Hepatocyte (in vitro differentiated cells): ENCODE data around the gene ADGRL3. TPM values are rescaled to one million over a fixed set of nuclear protein-coding genes. Genes with fewer than 3 reads are reported as not detected.

Source experiments
- DNase-seq: peaks from one replicate; pipeline ENCODE4 v3.0.0-alpha.2; 2016; ENCODE audit warnings: low spot score
- H2AFZ ChIP-seq: fragments of 200-600 bp; sonication (generic); 2 replicates; pipeline ENCODE4 v1.6.0; 2016; ENCODE audit warnings: antibody characterized with exemption, mild to moderate bottlenecking
- H3K27ac ChIP-seq: fragments of 200-600 bp; sonication (generic); 2 replicates; pipeline ENCODE4 v1.5.1; 2016; ENCODE audit warnings: mild to moderate bottlenecking
- H3K27me3 ChIP-seq: fragments of 200-600 bp; sonication (generic); 2 replicates; pipeline ENCODE4 v1.6.1; 2016
- H3K36me3 ChIP-seq: fragments of 200-600 bp; sonication (generic); replicated peaks from 2 replicates; pipeline ENCODE4 v1.5.1; 2016; ENCODE audit warnings: low read depth; ENCODE audit not compliant: insufficient read depth
- H3K4me1 ChIP-seq: fragments of 200-600 bp; sonication (generic); 2 replicates; pipeline ENCODE4 v1.5.1; 2016; ENCODE audit warnings: mild to moderate bottlenecking, moderate library complexity; ENCODE audit not compliant: insufficient read depth
- H3K4me2 ChIP-seq: fragments of 200-600 bp; sonication (generic); 2 replicates; pipeline ENCODE4 v1.6.0; 2016
- H3K4me3 ChIP-seq: fragments of 200-600 bp; sonication (generic); 2 replicates; pipeline ENCODE4 v1.5.1; 2016; ENCODE audit warnings: mild to moderate bottlenecking
- H3K79me2 ChIP-seq: fragments of 200-600 bp; sonication (generic); 2 replicates; pipeline ENCODE4 v1.6.0; 2017; ENCODE audit warnings: mild to moderate bottlenecking
- H3K9me2 ChIP-seq: fragments of 200-600 bp; sonication (generic); replicated peaks from 2 replicates; pipeline ENCODE4 v1.6.0; 2017; ENCODE audit warnings: mild to moderate bottlenecking; ENCODE audit not compliant: insufficient read depth
- H3K9me3 ChIP-seq: fragments of 200-600 bp; sonication (generic); 2 replicates; pipeline ENCODE4 v1.5.1; 2016; ENCODE audit warnings: low read depth, mild to moderate bottlenecking
- H4K20me1 ChIP-seq: fragments of 200-600 bp; sonication (generic); 2 replicates; pipeline ENCODE4 v1.6.0; 2016; ENCODE audit warnings: mild to moderate bottlenecking; ENCODE audit not compliant: insufficient read depth, poor library complexity, severe bottlenecking
- CTCF ChIP-seq: fragments of 200-600 bp; sonication (generic); IDR thresholded peaks from 2 replicates; pipeline ENCODE4 v1.5.1; 2016; ENCODE audit warnings: antibody characterized with exemption, mild to moderate bottlenecking; ENCODE audit not compliant: poor library complexity
- EZH2 ChIP-seq: fragments of 200-600 bp; sonication (generic); IDR thresholded peaks from 2 replicates; pipeline ENCODE4 v1.6.1; 2016; ENCODE audit warnings: antibody characterized with exemption, mild to moderate bottlenecking, borderline replicate concordance
- EZH2phosphoT487 ChIP-seq: fragments of 200-600 bp; sonication (generic); IDR thresholded peaks from one replicate; pipeline ENCODE4 v1.6.1; 2018; ENCODE audit warnings: antibody characterized with exemption, mild to moderate bottlenecking, low read depth, moderate library complexity; ENCODE audit not compliant: unreplicated experiment, severe bottlenecking
- WGBS: methylation state at CpG from one replicate; pipeline ENCODE4 v1.1.6; 2016; ENCODE audit warnings: low lambda C conversion rate; ENCODE audit errors: missing lambda C conversion rate; 5-methylcytosine and 5-hydroxymethylcytosine counted together
- polyA plus RNA-seq: library from polyadenylated mRNA; unstranded; fragments of >200 nt; fragmentation: Nextera tagmentation; extraction: Ambion mirVana; gene quantifications from 2 replicates; pipeline ENCODE4 v1.2.1, GENCODE V29; 2016
- total RNA-seq: library from RNA; depleted of rRNA; stranded (reverse); fragments of >200 nt; gene quantifications from 2 replicates; pipeline ENCODE4 v1.2.3, GENCODE V29; 2014

Gene ADGRL3
- total and polyA plus RNA-seq, 2 experiments from 2014 or later: 4.4 to 21.2 TPM

DNA sequence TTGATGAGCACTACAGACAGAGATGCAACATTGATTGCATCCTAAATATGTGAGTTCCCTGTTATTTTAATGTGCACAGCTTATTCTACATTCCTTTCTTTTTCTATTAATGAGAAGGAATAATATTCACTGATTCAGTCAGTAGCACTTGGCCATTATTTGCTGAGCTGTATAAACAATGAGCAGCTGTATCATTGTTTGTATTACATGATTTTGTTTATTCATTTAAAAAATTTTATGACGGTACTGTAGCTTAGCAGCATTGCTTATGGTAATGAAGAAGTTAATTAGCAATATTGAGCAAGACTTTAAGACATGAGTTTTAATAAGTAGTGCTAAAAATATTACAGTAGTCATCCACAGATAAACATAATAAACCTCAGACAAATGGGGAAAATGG, 582.0 kb downstream of the ADGRL3 start:
- Histone ChIP-seq H3K27ac (no peak overlapping the region), H3K4me1 (no peaks in the 10 kb centered on the region), H3K27me3 (no peaks in the 10 kb centered on the region), H3K79me2 (no peaks in the 10 kb centered on the region), H3K9me2 (no peaks in the 10 kb centered on the region), H4K20me1 (no peaks in the 10 kb centered on the region), H3K4me2 (no peak overlapping the region), H3K9me3 (no peaks in the 10 kb centered on the region), H3K4me3 (no peak overlapping the region), H2AFZ (no peak overlapping the region), H3K36me3 (no peaks in the 10 kb centered on the region)
- WGBS: 69% methylated on average over 1 of the region's 1 CpG
- DNase-seq: no peak
- no peak for TF ChIP-seq CTCF
- TF ChIP-seq EZH2: no peak

DNA sequence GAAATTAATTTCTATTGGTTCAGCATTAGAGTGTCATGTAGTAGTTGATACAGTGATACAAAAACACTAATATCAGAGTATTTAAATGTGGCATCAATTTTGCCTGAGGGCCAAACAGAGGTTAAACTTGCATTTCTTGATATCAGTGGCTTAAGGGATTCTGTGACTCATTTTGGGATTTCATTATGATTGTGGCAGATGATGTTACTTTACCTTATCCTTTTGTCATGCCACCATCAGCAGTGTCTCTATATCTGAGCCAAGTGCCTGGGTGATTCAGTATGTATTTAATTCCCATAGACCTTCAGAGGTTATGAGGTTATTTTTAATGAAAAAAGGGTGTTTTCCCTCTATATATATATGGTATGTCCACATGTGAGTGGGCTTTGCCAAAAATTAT, 582.9 kb downstream of the ADGRL3 start:
- H3K79me2 ChIP-seq: no peaks in the 10 kb centered on the region
- no peaks in the 10 kb centered on the region for H3K9me2 ChIP-seq
- no peak overlapping the region for H3K27ac ChIP-seq
- no peaks in the 10 kb centered on the region for H3K9me3 ChIP-seq
- DNase-seq: no peak
- no peak overlapping the region for H3K4me2 ChIP-seq
- no peaks in the 10 kb centered on the region for H3K27me3 ChIP-seq
- no peak overlapping the region for H2AFZ ChIP-seq
- no peaks in the 10 kb centered on the region for H3K36me3 ChIP-seq
- H3K4me3 ChIP-seq: no peak overlapping the region
- H3K4me1 ChIP-seq: no peaks in the 10 kb centered on the region
- TF ChIP-seq EZH2phosphoT487 (no peak), CTCF (no peak), EZH2 (no peak)
- no peaks in the 10 kb centered on the region for H4K20me1 ChIP-seq

- Histone ChIP-seq H3K27ac (no peak overlapping the region), H4K20me1 (no peaks in the 10 kb centered on the region), H3K9me3 (no peaks in the 10 kb centered on the region), H3K4me3 (no peak overlapping the region), H3K4me2 (no peak overlapping the region), H3K27me3 (no peaks in the 10 kb centered on the region), H3K4me1 (no peaks in the 10 kb centered on the region), H3K79me2 (no peaks in the 10 kb centered on the region), H3K36me3 (no peaks in the 10 kb centered on the region), H3K9me2 (no peaks in the 10 kb centered on the region), H2AFZ (no peak overlapping the region)
- no peak for TF ChIP-seq EZH2phosphoT487
- no peak for TF ChIP-seq EZH2
- TF ChIP-seq CTCF: no peak
- 82% methylated on average over 1 of the region's 1 CpG for WGBS
- DNase-seq: no peak
Observed at GRCh38 chr4:61785761-61786160, 585.6 kb downstream of the ADGRL3 start.

DNA sequence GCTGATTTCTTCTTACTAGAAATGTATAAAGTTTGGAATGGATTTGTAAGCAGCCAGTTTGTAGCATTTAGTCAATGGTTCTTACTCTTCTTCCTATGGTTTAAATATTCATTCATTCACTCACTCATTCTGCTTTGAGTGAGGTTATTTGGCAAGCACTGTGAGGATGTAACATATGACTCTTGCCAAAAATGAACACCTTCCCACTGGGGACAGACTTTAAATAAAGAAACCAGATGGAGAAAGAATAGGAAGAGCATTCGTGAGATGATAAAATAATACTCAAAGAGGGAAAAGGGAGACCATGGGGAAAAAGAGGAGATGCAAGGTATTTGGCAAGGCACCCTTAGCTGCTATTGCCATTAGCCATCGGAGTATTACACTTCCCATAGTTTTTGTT, 586.1 kb downstream of the ADGRL3 start:
- Histone ChIP-seq H3K79me2 (no peaks in the 10 kb centered on the region), H3K4me1 (no peaks in the 10 kb centered on the region), H3K9me2 (no peaks in the 10 kb centered on the region), H3K9me3 (no peaks in the 10 kb centered on the region), H3K36me3 (no peaks in the 10 kb centered on the region), H3K27me3 (no peaks in the 10 kb centered on the region), H2AFZ (no peak overlapping the region), H3K4me2 (no peak overlapping the region), H4K20me1 (no peaks in the 10 kb centered on the region), H3K4me3 (no peak overlapping the region), H3K27ac (no peak overlapping the region)
- 93% methylated on average over 2 of the region's 2 CpGs for WGBS
- TF ChIP-seq EZH2: no peak
- no peak for TF ChIP-seq CTCF
- no peak for TF ChIP-seq EZH2phosphoT487
- DNase-seq: no peak
